ENCODE results near the gene PDGFD.

PDGFD gene

DNA sequence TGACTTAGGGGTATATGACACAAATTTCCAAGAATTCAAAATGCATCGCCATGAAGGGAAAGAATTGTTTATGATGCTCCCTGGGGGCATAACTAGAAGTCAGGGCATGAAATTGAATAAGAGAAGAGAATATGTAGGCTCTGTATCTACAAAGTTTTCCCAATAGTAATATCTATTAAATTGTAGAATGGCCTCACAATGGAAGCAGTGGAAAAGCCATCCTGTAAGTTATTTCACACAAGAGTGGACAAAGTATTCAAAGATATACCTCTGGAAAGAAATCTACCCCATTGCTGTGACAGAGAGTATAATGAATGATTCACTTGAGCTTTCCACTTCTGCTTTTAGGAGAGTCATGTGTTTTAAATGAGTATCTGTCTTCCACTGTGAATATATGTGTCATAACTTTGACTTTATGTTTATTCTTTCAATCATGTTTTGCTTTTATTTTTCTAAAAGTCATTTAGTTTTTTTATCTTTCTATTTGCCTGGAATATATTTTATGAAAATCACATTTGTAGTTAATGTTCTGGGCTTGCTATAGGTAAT, 193.2 kb downstream of the PDGFD start:
- no peak for DNase-seq (ENCODE audit: low read depth, low spot score)
- TF ChIP-seq, protein P1, sequence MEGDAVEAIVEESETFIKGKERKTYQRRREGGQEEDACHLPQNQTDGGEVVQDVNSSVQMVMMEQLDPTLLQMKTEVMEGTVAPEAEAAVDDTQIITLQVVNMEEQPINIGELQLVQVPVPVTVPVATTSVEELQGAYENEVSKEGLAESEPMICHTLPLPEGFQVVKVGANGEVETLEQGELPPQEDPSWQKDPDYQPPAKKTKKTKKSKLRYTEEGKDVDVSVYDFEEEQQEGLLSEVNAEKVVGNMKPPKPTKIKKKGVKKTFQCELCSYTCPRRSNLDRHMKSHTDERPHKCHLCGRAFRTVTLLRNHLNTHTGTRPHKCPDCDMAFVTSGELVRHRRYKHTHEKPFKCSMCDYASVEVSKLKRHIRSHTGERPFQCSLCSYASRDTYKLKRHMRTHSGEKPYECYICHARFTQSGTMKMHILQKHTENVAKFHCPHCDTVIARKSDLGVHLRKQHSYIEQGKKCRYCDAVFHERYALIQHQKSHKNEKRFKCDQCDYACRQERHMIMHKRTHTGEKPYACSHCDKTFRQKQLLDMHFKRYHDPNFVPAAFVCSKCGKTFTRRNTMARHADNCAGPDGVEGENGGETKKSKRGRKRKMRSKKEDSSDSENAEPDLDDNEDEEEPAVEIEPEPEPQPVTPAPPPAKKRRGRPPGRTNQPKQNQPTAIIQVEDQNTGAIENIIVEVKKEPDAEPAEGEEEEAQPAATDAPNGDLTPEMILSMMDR (IDR thresholded peaks at IDR 0.05; ENCODE audit: low read depth, low read length), result no peak
- no peak overlapping the region for H3K4me3 ChIP-seq (ENCODE audit: low read depth, low read length)
- in situ Hi-C loops (cut with HindIII; ENCODE audit: low sequenced_read_pairs), result no loop called here

DNA sequence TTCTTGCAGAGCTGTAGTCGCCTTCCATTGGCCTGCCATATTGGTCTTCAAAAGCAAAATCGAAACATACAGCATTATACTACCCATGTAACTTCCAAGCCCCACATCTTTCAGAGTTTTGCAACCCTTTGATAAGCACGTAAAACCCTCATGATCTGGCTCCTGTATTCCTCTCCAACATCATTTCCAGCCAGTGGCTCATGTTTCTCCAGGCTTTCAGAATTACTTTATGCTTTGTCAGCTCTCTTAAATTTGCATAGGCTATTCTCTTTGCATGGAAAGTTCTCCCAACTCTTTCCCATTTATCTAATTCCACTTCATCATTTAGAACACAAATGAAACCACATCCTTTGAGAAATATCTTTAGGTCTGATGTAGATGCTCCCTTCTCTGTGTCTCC, 195.3 kb downstream of the PDGFD start:
- no peak for DNase-seq (ENCODE audit: low read depth, low spot score)
- TF ChIP-seq, protein P1 (IDR thresholded peaks at IDR 0.05; ENCODE audit: low read depth, low read length), result no peak
- in situ Hi-C loops (cut with HindIII; ENCODE audit: low sequenced_read_pairs), result no loop called here
- no peak overlapping the region for H3K4me3 ChIP-seq (ENCODE audit: low read depth, low read length)

DNA sequence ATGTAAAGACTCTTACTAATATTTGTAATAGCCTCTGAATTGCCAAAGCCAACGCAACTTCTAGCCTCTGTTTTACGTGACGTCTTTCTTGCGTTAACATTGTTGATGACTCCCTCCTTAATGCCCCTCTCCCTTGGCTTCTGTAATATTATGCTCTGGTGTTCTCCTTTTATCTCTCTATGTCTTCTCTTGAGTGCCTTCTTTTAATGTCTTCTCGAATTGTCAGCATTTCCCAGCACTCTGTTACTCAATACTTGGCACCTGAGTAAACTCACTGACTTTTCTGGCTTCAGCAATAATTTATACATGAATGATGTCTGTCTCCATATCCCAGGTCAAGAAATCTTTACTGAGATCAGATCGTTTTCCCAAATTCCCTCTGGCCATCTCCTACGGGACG, 196.0 kb downstream of the PDGFD start:
- in situ Hi-C loops (cut with HindIII; ENCODE audit: low sequenced_read_pairs), result no loop called here
- no peak for DNase-seq (ENCODE audit: low read depth, low spot score)
- TF ChIP-seq, protein P1 (IDR thresholded peaks at IDR 0.05; ENCODE audit: low read depth, low read length), result no peak
- H3K4me3 ChIP-seq (ENCODE audit: low read depth, low read length), result no peak overlapping the region

DNA sequence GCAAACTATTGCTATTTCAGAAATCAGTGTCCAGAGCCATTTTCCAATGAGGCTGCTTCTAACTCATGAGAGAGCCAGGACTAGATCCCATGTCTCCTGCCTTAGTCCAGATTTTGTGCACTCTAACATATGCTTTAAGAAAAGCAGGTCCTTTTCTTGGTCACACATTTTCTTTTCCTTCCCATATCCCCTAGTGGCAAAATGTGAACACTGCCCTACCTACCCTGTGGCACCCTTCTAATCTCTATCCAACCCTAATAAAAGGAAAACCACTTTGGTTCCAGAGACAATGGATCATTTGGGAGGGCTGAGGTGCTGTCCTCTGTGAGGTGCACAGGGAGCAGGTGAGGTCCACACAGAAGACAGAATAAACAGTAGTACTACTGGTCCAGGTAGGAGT, 199.6 kb downstream of the PDGFD start:
- H3K4me3 ChIP-seq (ENCODE audit: low read depth, low read length), result no peak overlapping the region
- in situ Hi-C loops (cut with HindIII; ENCODE audit: low sequenced_read_pairs), result no loop called here
- TF ChIP-seq, protein P1 (IDR thresholded peaks at IDR 0.05; ENCODE audit: low read depth, low read length), result peak; percentile 17
- no peak for DNase-seq (ENCODE audit: low read depth, low spot score)

- H3K4me3 ChIP-seq (ENCODE audit: low read depth, low read length), result no peak overlapping the region
- TF ChIP-seq, protein P1 (IDR thresholded peaks at IDR 0.05; ENCODE audit: low read depth, low read length), result no peak
- in situ Hi-C loops (cut with HindIII; ENCODE audit: low sequenced_read_pairs), result no loop called here
- no peak for DNase-seq (ENCODE audit: low read depth, low spot score)
These were observed 200.3 kb downstream of the PDGFD start for GRCh38 chr11:103963648-103964047.

- in situ Hi-C loops (cut with HindIII; ENCODE audit: low sequenced_read_pairs), result no loop called here
- H3K4me3 ChIP-seq (ENCODE audit: low read depth, low read length), result no peak overlapping the region
- DNase-seq (ENCODE audit: low read depth, low spot score), result peak; percentile 46
- TF ChIP-seq, protein P1 (IDR thresholded peaks at IDR 0.05; ENCODE audit: low read depth, low read length), result no peak
These were observed 202.9 kb downstream of the PDGFD start for GRCh38 chr11:103961010-103961409.

GRCh38 chr11:103960108-103960507, 203.8 kb downstream of the PDGFD start:
- in situ Hi-C loops (cut with HindIII; ENCODE audit: low sequenced_read_pairs), result no loop called here
- no peak overlapping the region for H3K4me3 ChIP-seq (ENCODE audit: low read depth, low read length)
- TF ChIP-seq, protein P1 (IDR thresholded peaks at IDR 0.05; ENCODE audit: low read depth, low read length), result no peak
- no peak for DNase-seq (ENCODE audit: low read depth, low spot score)

Data from astrocyte of the spinal cord (primary cell).